Progenitor cell of endocrine pancreas (in vitro differentiated cells): ENCODE data around the gene HECTD4. TPM values are rescaled to one million over a fixed set of nuclear protein-coding genes. Genes with fewer than 3 reads are reported as not detected.
A peak's percentile ranks its signal among the peaks of the same experiment; 100 is the strongest.

Source experiments
- DNase-seq: peaks from one replicate; pipeline ENCODE4 v3.0.0; 2021; ENCODE audit warnings: low spot score; ENCODE audit not compliant: unreplicated experiment
- H3K27ac Mint-ChIP-seq: 2 replicates; pipeline ENCODE4 v1.8.0; 2021; ENCODE audit warnings: mild to moderate bottlenecking, moderate library complexity, mixed read lengths
- H3K27me3 Mint-ChIP-seq: 2 replicates; pipeline ENCODE4 v1.8.0; 2021; ENCODE audit warnings: mixed read lengths
- H3K36me3 Mint-ChIP-seq: 2 replicates; pipeline ENCODE4 v1.8.0; 2022; ENCODE audit warnings: mixed read lengths; ENCODE audit not compliant: insufficient read depth
- H3K4me1 Mint-ChIP-seq: 2 replicates; pipeline ENCODE4 v1.8.0; 2021; ENCODE audit warnings: low read depth, mixed read lengths
- H3K4me3 Mint-ChIP-seq: 2 replicates; pipeline ENCODE4 v1.8.0; 2021; ENCODE audit warnings: low read depth, mild to moderate bottlenecking, moderate library complexity, mixed read lengths
- H3K9me3 Mint-ChIP-seq: 2 replicates; pipeline ENCODE4 v1.8.0; 2021; ENCODE audit warnings: low read depth, mixed read lengths
- CTCF ChIP-seq: fragments of 200-600 bp; sonication (generic); IDR thresholded peaks from one replicate; pipeline ENCODE4 v1.5.0; 2021; ENCODE audit warnings: antibody characterized with exemption, mild to moderate bottlenecking; ENCODE audit not compliant: unreplicated experiment
- total RNA-seq: library from RNA; stranded (reverse); gene quantifications from 2 replicates; pipeline ENCODE4 v1.2.1, GENCODE V29; 2021

HECTD4 gene
- total RNA-seq, 1 donor from 2014 or later = 86.7 TPM

DNA sequence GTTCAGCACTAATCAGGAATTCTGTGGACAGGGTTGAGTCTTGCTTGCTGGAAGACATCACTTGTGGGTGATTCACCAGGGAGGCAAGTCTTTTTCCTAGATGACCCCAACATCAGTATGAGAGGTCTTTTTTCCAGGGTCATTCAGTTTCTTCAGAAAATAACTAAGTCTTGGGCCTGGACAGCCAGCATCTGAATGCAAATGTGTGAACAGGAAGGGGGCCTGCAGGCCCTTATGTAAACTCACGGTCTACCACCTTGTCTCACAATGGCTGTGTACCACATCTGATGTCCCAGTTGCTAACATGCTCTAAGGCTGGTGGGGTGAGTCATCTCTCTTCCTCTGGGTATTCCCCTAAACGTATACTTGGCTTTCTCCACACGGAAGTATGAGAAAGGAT is 79.2 kb downstream of the HECTD4 start:
- no peaks in the 10 kb centered on the region for H3K27me3 Mint-ChIP-seq
- no peaks in the 10 kb centered on the region for H3K9me3 Mint-ChIP-seq
- no peak for DNase-seq
- H3K36me3 Mint-ChIP-seq = peaks cover 18% of the 10 kb centered on the region
- H3K4me3 Mint-ChIP-seq = no peak overlapping the region
- H3K4me1 Mint-ChIP-seq = peaks cover 20% of the 10 kb centered on the region
- no peak for TF ChIP-seq CTCF
- H3K27ac Mint-ChIP-seq = peak overlapping the region; percentile 67

GRCh38 chr12:112299704-112300103 is 82.5 kb downstream of the HECTD4 start:
- H3K27ac Mint-ChIP-seq = no peak overlapping the region
- no peak overlapping the region for H3K4me3 Mint-ChIP-seq
- DNase-seq = no peak
- no peaks in the 10 kb centered on the region for H3K27me3 Mint-ChIP-seq
- H3K9me3 Mint-ChIP-seq = no peaks in the 10 kb centered on the region
- H3K36me3 Mint-ChIP-seq = peaks cover 8% of the 10 kb centered on the region
- no peak for TF ChIP-seq CTCF
- H3K4me1 Mint-ChIP-seq = no peaks in the 10 kb centered on the region

DNA sequence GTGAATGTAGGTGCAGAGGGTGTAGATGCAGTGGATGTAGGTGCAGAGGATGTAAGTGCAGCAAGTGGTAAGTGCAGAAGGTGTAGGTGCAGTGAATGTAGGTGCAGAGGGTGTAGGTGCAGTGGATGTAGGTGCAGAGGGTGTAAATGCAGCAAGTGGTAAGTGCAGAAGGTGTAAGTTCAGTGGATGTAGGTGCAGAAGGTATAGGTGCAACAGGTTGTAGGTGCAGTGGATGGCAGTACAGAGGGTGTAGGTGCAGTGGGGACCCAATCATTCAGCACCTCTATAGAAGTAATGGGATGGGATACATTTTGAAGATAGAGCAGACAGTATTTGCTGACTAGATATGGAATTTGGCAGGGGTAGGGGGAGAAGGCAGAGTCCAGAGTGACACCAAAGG is 85.0 kb downstream of the HECTD4 start:
- no peak for TF ChIP-seq CTCF
- no peaks in the 10 kb centered on the region for H3K27me3 Mint-ChIP-seq
- no peaks in the 10 kb centered on the region for H3K9me3 Mint-ChIP-seq
- H3K4me3 Mint-ChIP-seq = no peak overlapping the region
- no peak for DNase-seq
- no peaks in the 10 kb centered on the region for H3K4me1 Mint-ChIP-seq
- H3K27ac Mint-ChIP-seq = no peak overlapping the region
- H3K36me3 Mint-ChIP-seq = peaks cover 5% of the 10 kb centered on the region

- peaks cover 6% of the 10 kb centered on the region for H3K36me3 Mint-ChIP-seq
- no peak for TF ChIP-seq CTCF
- no peaks in the 10 kb centered on the region for H3K4me1 Mint-ChIP-seq
- no peak for DNase-seq
- H3K4me3 Mint-ChIP-seq = no peak overlapping the region
- H3K27ac Mint-ChIP-seq = no peak overlapping the region
- no peaks in the 10 kb centered on the region for H3K9me3 Mint-ChIP-seq
- H3K27me3 Mint-ChIP-seq = no peaks in the 10 kb centered on the region
Observed at GRCh38 chr12:112296183-112296582, 86.0 kb downstream of the HECTD4 start.

- no peaks in the 10 kb centered on the region for H3K9me3 Mint-ChIP-seq
- no peaks in the 10 kb centered on the region for H3K27me3 Mint-ChIP-seq
- H3K4me1 Mint-ChIP-seq = no peaks in the 10 kb centered on the region
- H3K27ac Mint-ChIP-seq = no peak overlapping the region
- H3K4me3 Mint-ChIP-seq = no peak overlapping the region
- peaks cover 7% of the 10 kb centered on the region for H3K36me3 Mint-ChIP-seq
- no peak for DNase-seq
- no peak for TF ChIP-seq CTCF
Observed at GRCh38 chr12:112294793-112295192, 87.4 kb downstream of the HECTD4 start.
